ENCODE measurements around the gene TRPV2. TPM values are rescaled to one million over a fixed set of nuclear protein-coding genes. Genes with fewer than 3 reads are reported as not detected.

Gene TRPV2
- total and polyA plus RNA-seq, 9 of the 15 experiments (the other 6 are each of a cell fraction or from before 2014, with no cell fraction given): 10.0 to 97.5 (median 30.3) TPM

DNA sequence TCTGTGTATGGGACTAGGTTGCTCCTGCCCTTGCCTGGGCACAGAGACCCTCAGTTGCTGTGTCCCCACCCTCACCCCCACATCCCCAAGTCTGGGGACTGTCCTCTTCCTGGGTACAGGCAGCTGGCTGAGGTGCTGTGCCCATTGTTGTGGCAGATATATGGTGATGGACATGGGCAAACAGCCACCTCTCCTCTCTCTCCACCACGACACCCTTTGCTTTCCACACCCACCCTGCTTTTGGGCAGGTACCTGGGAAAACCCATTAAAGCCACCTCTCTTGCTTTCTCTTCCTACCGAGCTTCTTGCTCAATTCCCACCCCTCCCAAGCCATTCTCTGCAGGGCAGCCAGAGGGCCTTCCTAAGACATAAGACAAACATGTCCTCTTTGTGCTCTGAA lies 21.7 kb downstream of the TRPV2 start (continued):
- TF ChIP-seq HMGXB4 (CRISPR knock-in tag; IDR thresholded peaks at IDR 0.05) (no peak), RCOR1 (IDR thresholded peaks at IDR 0.05; ENCODE audit: borderline replicate concordance in 1 of 2, low read depth in 2 of 2, low read length in 2 of 2) (no peak), STAT5B (CRISPR knock-in tag; IDR thresholded peaks at IDR 0.05) (no peak), RBFOX2 (IDR thresholded peaks at IDR 0.05; ENCODE audit: low read depth, low read length) (no peak)

- Histone ChIP-seq H3K4me1 (replicated peaks in 1 of 2; ENCODE audit: control insufficient read depth in 2 of 2, insufficient read depth in 2 of 2, low read length in 2 of 2) (peaks cover 21 to 29% of the 10 kb centered on the region in 2 experiments), H3K4me2 (ENCODE audit: insufficient read depth, low read length) (peak overlapping the region; percentile 99), H3K9ac (ENCODE audit: insufficient read depth in 1 of 2, low read depth in 2 of 2, low read length in 2 of 2) (peak overlapping the region; percentile 28 to 76; a peak in 3 of 4 replicates), H4K20me1 (replicated peaks; ENCODE audit: control insufficient read depth, insufficient read depth, low read length) (peaks cover 28% of the 10 kb centered on the region), H3K9me3 (replicated peaks; ENCODE audit: control insufficient read depth, insufficient read depth, low read depth, low read length) (no peaks in the 10 kb centered on the region), H3K79me2 (ENCODE audit: control insufficient read depth, insufficient read depth, low read length) (peaks cover 49% of the 10 kb centered on the region), H3K9me1 (ENCODE audit: control insufficient read depth, insufficient read depth, low read length) (peaks cover 6% of the 10 kb centered on the region), H2AFZ (ENCODE audit: low read depth, low read length) (peak overlapping the region; percentile 82), H3K27ac (ENCODE audit: extremely low read depth, low read depth, low read length) (peak overlapping the region; percentile 98), H3K4me3 (peak overlapping the region; percentile 99), H3K36me3 (ENCODE audit: control insufficient read depth, insufficient read depth, low read length) (peaks cover 39% of the 10 kb centered on the region), H3K27me3 (ENCODE audit: control insufficient read depth in 2 of 2, insufficient read depth in 2 of 2, low read length in 2 of 2) (no peaks in the 10 kb centered on the region)
- TSS peak; percentile 96 for BruUV-seq (replicated peaks)
- peak; percentile 2 for ATAC-seq
- in situ Hi-C loops (cut with MboI): no loop called here
- no peak for DNase-seq (ENCODE audit: extremely low read depth in 1 of 4, low spot score in 3 of 4)
- intact Hi-C loops (cut with micrococcal nuclease): loop anchor here (2.0 kb wide), 1 partner anchor 57 kb away; the partner anchor contains the start of gene UBB
- POLR2A ChIA-PET: interaction anchor here (0.6 to 5.5 kb wide), 22 partner anchors 9 to 226 kb away, joined by 3 to 39 read pairs (median 4); partner anchors contain the start of genes NCOR1, TRPV2 and UBB
- no peak for FAIRE-seq
- 4% methylated on average over 8 of the region's 8 CpGs for WGBS (ENCODE audit: insufficient coverage, low coverage, missing lambda C conversion rate)
- CTCF ChIA-PET (ENCODE audit: low intra/inter-chr PET ratio): no interaction called here
- TF ChIP-seq NR2C2 (CRISPR knock-in tag; IDR thresholded peaks at IDR 0.05) (no peak), NR2C2 (tag; IDR thresholded peaks at IDR 0.05) (no peak), ATF4 (CRISPR knock-in tag; IDR thresholded peaks at IDR 0.05) (0 out of 2 replicates have a peak, but pooled peaks have one; percentile 22), KLF16 (IDR thresholded peaks at IDR 0.05) (no peak), NFXL1 (CRISPR knock-in tag; IDR thresholded peaks at IDR 0.05) (no peak), ZNF280B (CRISPR knock-in tag; IDR thresholded peaks at IDR 0.05) (no peak), NFE2L1 (tag; IDR thresholded peaks at IDR 0.05; ENCODE audit: borderline replicate concordance, low read depth) (no peak), SUPT5H (IDR thresholded peaks at IDR 0.05) (peak; percentile 20), CEBPG (CRISPR knock-in tag; IDR thresholded peaks at IDR 0.05) (no peak), CEBPG (tag; conservative IDR thresholded peaks at IDR 0.05 in 1 of 2, IDR thresholded peaks at IDR 0.05 in 1 of 2) (peak in 1 of 2 experiments; percentile 49; a peak in 1 of 4 replicates), TAF7 (tag; IDR thresholded peaks at IDR 0.05) (peak; percentile 20; the same call in 1 of the 2 replicates)
- TF ChIP-seq, protein P1, sequence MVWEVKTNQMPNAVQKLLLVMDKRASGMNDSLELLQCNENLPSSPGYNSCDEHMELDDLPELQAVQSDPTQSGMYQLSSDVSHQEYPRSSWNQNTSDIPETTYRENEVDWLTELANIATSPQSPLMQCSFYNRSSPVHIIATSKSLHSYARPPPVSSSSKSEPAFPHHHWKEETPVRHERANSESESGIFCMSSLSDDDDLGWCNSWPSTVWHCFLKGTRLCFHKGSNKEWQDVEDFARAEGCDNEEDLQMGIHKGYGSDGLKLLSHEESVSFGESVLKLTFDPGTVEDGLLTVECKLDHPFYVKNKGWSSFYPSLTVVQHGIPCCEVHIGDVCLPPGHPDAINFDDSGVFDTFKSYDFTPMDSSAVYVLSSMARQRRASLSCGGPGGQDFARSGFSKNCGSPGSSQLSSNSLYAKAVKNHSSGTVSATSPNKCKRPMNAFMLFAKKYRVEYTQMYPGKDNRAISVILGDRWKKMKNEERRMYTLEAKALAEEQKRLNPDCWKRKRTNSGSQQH (CRISPR knock-in tag; IDR thresholded peaks at IDR 0.05): 0 out of 2 replicates have a peak, but pooled peaks have one; percentile 34
These were observed 22.8 kb downstream of the TRPV2 start for GRCh38 chr17:16438173-16438556.
